ENCODE results near the gene MC3R. TPM values are rescaled to one million over a fixed set of nuclear protein-coding genes. Genes with fewer than 3 reads are reported as not detected.

MC3R gene
- total RNA-seq, 3 donors from 2014 or later (not counting 1 experiment from before 2014, with no cell fraction given) = not detected

GRCh38 chr20:56204206-56204605, 44.3 kb upstream of the MC3R start:
- no peaks in the 10 kb centered on the region for H3K36me3 ChIP-seq (ENCODE audit: control insufficient read depth, insufficient read depth, low read length)
- Mint-ChIP-seq H3K9me3 (peaks cover 9 to 15% of the 10 kb centered on the region in 2 donors), H3K4me3 (no peak overlapping the region), H3K27ac (no peak overlapping the region), H3K4me1 (peaks cover 19% of the 10 kb centered on the region in 2 donors), H3K27me3 (ENCODE audit: low read depth in 2 of 2) (peaks cover 0 to 7% of the 10 kb centered on the region in 2 donors), H3K36me3 (peaks cover 13% of the 10 kb centered on the region)
- no peaks in the 10 kb centered on the region for H3K27me3 ChIP-seq (ENCODE audit: control insufficient read depth, insufficient read depth, low read length)
- H3K9me3 ChIP-seq (ENCODE audit: control insufficient read depth, insufficient read depth, low read length) = peaks cover 15% of the 10 kb centered on the region
- 71% methylated on average over 3 of the region's 3 CpGs for WGBS (ENCODE audit: insufficient coverage)
- H3K4me3 ChIP-seq (ENCODE audit: low read length) = no peak overlapping the region
- ATAC-seq (no peak), DNase-seq (no peak)
- peaks cover 7% of the 10 kb centered on the region for H3K4me1 ChIP-seq (ENCODE audit: control insufficient read depth, insufficient read depth, low read length)
- intact Hi-C loops (cut with micrococcal nuclease) = no loop called here
- TF ChIP-seq CTCF (IDR thresholded peaks at IDR 0.05) = no peak
- H3K27ac ChIP-seq (ENCODE audit: low read length) = no peak overlapping the region

- ATAC-seq = no peak
- Mint-ChIP-seq H3K4me1 (peaks cover 24 to 27% of the 10 kb centered on the region in 2 donors), H3K4me3 (no peak overlapping the region), H3K9me3 (peaks cover 5 to 9% of the 10 kb centered on the region in 2 donors), H3K36me3 (peaks cover 5% of the 10 kb centered on the region), H3K27me3 (ENCODE audit: low read depth in 2 of 2) (peaks cover 0 to 7% of the 10 kb centered on the region in 2 donors), H3K27ac (no peak overlapping the region)
- no peak for TF ChIP-seq CTCF (IDR thresholded peaks at IDR 0.05)
- Histone ChIP-seq H3K4me1 (ENCODE audit: control insufficient read depth, insufficient read depth, low read length) (peaks cover 7% of the 10 kb centered on the region), H3K27me3 (ENCODE audit: control insufficient read depth, insufficient read depth, low read length) (no peaks in the 10 kb centered on the region), H3K27ac (ENCODE audit: low read length) (no peak overlapping the region), H3K4me3 (ENCODE audit: low read length) (no peak overlapping the region), H3K9me3 (ENCODE audit: control insufficient read depth, insufficient read depth, low read length) (peaks cover 4% of the 10 kb centered on the region), H3K36me3 (ENCODE audit: control insufficient read depth, insufficient read depth, low read length) (no peaks in the 10 kb centered on the region)
- 91% methylated on average over 3 of the region's 3 CpGs for WGBS (ENCODE audit: insufficient coverage)
- DNase-seq = no peak
- intact Hi-C loops (cut with micrococcal nuclease) = no loop called here
These were observed 43.2 kb upstream of the MC3R start for GRCh38 chr20:56205346-56205745.

GRCh38 chr20:56207656-56208055, 40.9 kb upstream of the MC3R start:
- H3K4me3 ChIP-seq (ENCODE audit: low read length) = no peak overlapping the region
- H3K4me3 Mint-ChIP-seq = no peak overlapping the region
- intact Hi-C loops (cut with micrococcal nuclease) = no loop called here

More at GRCh38 chr20:56207656-56208055, 40.9 kb upstream of the MC3R start:
- no peak for DNase-seq
- Histone ChIP-seq H3K9me3 (ENCODE audit: control insufficient read depth, insufficient read depth, low read length) (no peaks in the 10 kb centered on the region), H3K4me1 (ENCODE audit: control insufficient read depth, insufficient read depth, low read length) (peaks cover 7% of the 10 kb centered on the region), H3K27me3 (ENCODE audit: control insufficient read depth, insufficient read depth, low read length) (no peaks in the 10 kb centered on the region), H3K27ac (ENCODE audit: low read length) (no peak overlapping the region), H3K36me3 (ENCODE audit: control insufficient read depth, insufficient read depth, low read length) (no peaks in the 10 kb centered on the region)
- Mint-ChIP-seq H3K9me3 (no peaks in the 10 kb centered on the region), H3K27me3 (ENCODE audit: low read depth in 2 of 2) (peaks cover 0 to 4% of the 10 kb centered on the region in 2 donors), H3K4me1 (peaks cover 27 to 30% of the 10 kb centered on the region in 2 donors), H3K36me3 (no peaks in the 10 kb centered on the region), H3K27ac (peak overlapping the region in 1 of 2 donors; percentile 31)
- TF ChIP-seq CTCF (IDR thresholded peaks at IDR 0.05) = no peak
- no peak for ATAC-seq
- 59% methylated on average over 4 of the region's 4 CpGs for WGBS (ENCODE audit: insufficient coverage)

All from natural killer cell (primary cell).